Astrocyte (in vitro differentiated cells and primary cell): ENCODE results near the gene NBL1. TPM values are rescaled to one million over a fixed set of nuclear protein-coding genes. Genes with fewer than 3 reads are reported as not detected.

Experiments used
- DNase-seq: peaks from one replicate; pipeline ENCODE4 v3.0.0-alpha.2; 2010; ENCODE audit warnings: low read depth
- FAIRE-seq: peaks from 2 replicates; lab custom pipeline; 2011; peaks lifted over from hg19 to GRCh38; lab: Jason Lieb, UNC
- H2AFZ ChIP-seq: 2 replicates; pipeline ENCODE4 v1.6.0; 2012; ENCODE audit warnings: low read depth, low read length, inconsistent platforms
- H3K27ac ChIP-seq: 2 replicates; pipeline ENCODE4 v1.5.1; 2011; ENCODE audit warnings: low read depth, low read length, inconsistent platforms
- H3K27me3 ChIP-seq: 2 replicates; pipeline ENCODE4 v1.6.0; 2011; ENCODE audit warnings: low read length, inconsistent platforms; ENCODE audit not compliant: insufficient read depth
- H3K36me3 ChIP-seq: 2 replicates; pipeline ENCODE4 v1.5.1; 2011; ENCODE audit warnings: low read length, inconsistent platforms; ENCODE audit not compliant: insufficient read depth
- H3K4me1 ChIP-seq: 2 replicates; pipeline ENCODE4 v1.5.1; 2011; ENCODE audit warnings: low read length, inconsistent platforms; ENCODE audit not compliant: insufficient read depth
- H3K4me2 ChIP-seq: 2 replicates; pipeline ENCODE4 v1.6.0; 2012; ENCODE audit warnings: low read length, inconsistent platforms
- H3K4me3 ChIP-seq: 2 replicates; pipeline ENCODE4 v1.5.1; 2011; ENCODE audit warnings: low read depth, mild to moderate bottlenecking, low read length, inconsistent platforms; ENCODE audit not compliant: insufficient read depth
- H3K79me2 ChIP-seq: 2 replicates; pipeline ENCODE4 v1.6.0; 2012; ENCODE audit warnings: mild to moderate bottlenecking, low read length, inconsistent platforms; ENCODE audit not compliant: insufficient read depth
- H3K9ac ChIP-seq: 2 replicates; pipeline ENCODE4 v1.6.0; 2012; ENCODE audit warnings: mild to moderate bottlenecking, low read length, inconsistent platforms
- H3K9me3 ChIP-seq: 2 replicates; pipeline ENCODE4 v1.5.1; 2012; ENCODE audit warnings: low read depth, mild to moderate bottlenecking, low read length, inconsistent platforms; ENCODE audit not compliant: insufficient read depth
- H4K20me1 ChIP-seq: 2 replicates; pipeline ENCODE4 v1.6.0; 2012; ENCODE audit warnings: low read length, inconsistent platforms; ENCODE audit not compliant: insufficient read depth
- H3K27ac Mint-ChIP-seq: one replicate; pipeline ENCODE4 v1.8.0; 2021; ENCODE audit warnings: mild to moderate bottlenecking, mixed read lengths; ENCODE audit not compliant: unreplicated experiment
- H3K27me3 Mint-ChIP-seq: one replicate; pipeline ENCODE4 v1.8.0; 2021; ENCODE audit warnings: low read depth, mixed read lengths; ENCODE audit not compliant: unreplicated experiment
- H3K36me3 Mint-ChIP-seq: one replicate; pipeline ENCODE4 v1.8.0; 2021; ENCODE audit warnings: low read depth, mixed read lengths; ENCODE audit not compliant: unreplicated experiment
- H3K4me1 Mint-ChIP-seq: one replicate; pipeline ENCODE4 v1.8.0; 2021; ENCODE audit warnings: low read depth, mixed read lengths; ENCODE audit not compliant: unreplicated experiment
- H3K4me3 Mint-ChIP-seq: one replicate; pipeline ENCODE4 v1.8.0; 2021; ENCODE audit warnings: mild to moderate bottlenecking, moderate library complexity, mixed read lengths; ENCODE audit not compliant: unreplicated experiment
- H3K9me3 Mint-ChIP-seq: one replicate; pipeline ENCODE4 v1.8.0; 2021; ENCODE audit warnings: mild to moderate bottlenecking, mixed read lengths; ENCODE audit not compliant: unreplicated experiment
- EZH2 ChIP-seq: IDR thresholded peaks from 2 replicates; pipeline ENCODE4 v1.6.1; 2012; ENCODE audit warnings: mild to moderate bottlenecking, low read length, inconsistent platforms; ENCODE audit not compliant: insufficient read depth
- total RNA-seq: library from RNA; stranded (reverse); gene quantifications from 2 replicates; pipeline ENCODE4 v1.2.1, GENCODE V29; 2021
- TF ChIP-seq, protein P1 (sequence below): IDR thresholded peaks from 2 replicates; pipeline ENCODE4 v1.5.1; 2011; ENCODE audit warnings: low read depth, mild to moderate bottlenecking, inconsistent platforms, low read length, moderate library complexity; ENCODE audit not compliant: insufficient read depth

NBL1 gene
- total RNA-seq, 1 donor from 2014 or later = 58.3 TPM

DNA sequence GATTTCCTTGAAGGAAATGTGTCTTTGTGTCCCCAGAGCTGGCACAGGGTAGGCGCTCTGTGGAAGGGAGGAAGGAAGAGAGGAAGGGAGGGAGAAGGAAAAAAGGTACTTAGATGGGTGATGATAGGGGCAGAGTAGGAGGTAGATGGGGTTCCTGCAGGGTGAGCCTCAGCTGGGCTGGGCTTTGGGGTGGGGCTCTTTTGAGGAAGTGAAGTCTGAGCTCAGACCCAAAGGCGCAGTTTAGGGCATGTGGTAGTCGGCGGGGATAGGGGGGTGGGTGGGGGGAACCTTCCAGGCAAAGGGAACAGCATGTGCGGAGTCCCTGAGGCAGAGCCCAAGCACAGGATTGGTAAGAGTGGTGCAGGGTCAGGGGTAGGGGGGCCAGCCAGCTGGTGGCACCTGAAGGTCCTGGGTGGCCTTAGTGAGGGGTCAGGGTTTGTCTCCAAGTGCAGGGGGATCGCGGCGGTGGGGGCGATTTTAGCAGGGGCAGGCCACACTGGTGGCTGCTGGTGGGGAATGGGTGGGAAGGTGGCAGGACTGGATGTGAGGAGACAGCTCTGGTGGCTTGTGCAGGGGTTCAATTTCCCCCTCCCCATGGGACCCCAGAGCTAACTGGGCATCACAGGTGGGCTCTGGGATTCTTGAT is 12.1 kb downstream of the NBL1 start:
- peaks cover 29% of the 10 kb centered on the region for H3K4me1 ChIP-seq
- Mint-ChIP-seq H3K4me3 (peak overlapping the region; percentile 27), H3K36me3 (peaks cover 4% of the 10 kb centered on the region), H3K27ac (no peak overlapping the region), H3K4me1 (peaks cover 8% of the 10 kb centered on the region), H3K9me3 (no peaks in the 10 kb centered on the region), H3K27me3 (peaks cover 2% of the 10 kb centered on the region)
- H3K79me2 ChIP-seq = peaks cover 19% of the 10 kb centered on the region
- no peak overlapping the region for H3K4me2 ChIP-seq
- H3K27ac ChIP-seq = no peak overlapping the region
- H3K9ac ChIP-seq = no peak overlapping the region
- no peaks in the 10 kb centered on the region for H3K36me3 ChIP-seq
- TF ChIP-seq, protein P1, sequence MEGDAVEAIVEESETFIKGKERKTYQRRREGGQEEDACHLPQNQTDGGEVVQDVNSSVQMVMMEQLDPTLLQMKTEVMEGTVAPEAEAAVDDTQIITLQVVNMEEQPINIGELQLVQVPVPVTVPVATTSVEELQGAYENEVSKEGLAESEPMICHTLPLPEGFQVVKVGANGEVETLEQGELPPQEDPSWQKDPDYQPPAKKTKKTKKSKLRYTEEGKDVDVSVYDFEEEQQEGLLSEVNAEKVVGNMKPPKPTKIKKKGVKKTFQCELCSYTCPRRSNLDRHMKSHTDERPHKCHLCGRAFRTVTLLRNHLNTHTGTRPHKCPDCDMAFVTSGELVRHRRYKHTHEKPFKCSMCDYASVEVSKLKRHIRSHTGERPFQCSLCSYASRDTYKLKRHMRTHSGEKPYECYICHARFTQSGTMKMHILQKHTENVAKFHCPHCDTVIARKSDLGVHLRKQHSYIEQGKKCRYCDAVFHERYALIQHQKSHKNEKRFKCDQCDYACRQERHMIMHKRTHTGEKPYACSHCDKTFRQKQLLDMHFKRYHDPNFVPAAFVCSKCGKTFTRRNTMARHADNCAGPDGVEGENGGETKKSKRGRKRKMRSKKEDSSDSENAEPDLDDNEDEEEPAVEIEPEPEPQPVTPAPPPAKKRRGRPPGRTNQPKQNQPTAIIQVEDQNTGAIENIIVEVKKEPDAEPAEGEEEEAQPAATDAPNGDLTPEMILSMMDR = no peak
- TF ChIP-seq EZH2 = no peak
- H3K9me3 ChIP-seq = no peaks in the 10 kb centered on the region
- FAIRE-seq (no peak), DNase-seq (no peak)
- peaks cover 70% of the 10 kb centered on the region for H4K20me1 ChIP-seq
- no peak overlapping the region for H2AFZ ChIP-seq
- no peak overlapping the region for H3K4me3 ChIP-seq
- H3K27me3 ChIP-seq = no peaks in the 10 kb centered on the region

DNA sequence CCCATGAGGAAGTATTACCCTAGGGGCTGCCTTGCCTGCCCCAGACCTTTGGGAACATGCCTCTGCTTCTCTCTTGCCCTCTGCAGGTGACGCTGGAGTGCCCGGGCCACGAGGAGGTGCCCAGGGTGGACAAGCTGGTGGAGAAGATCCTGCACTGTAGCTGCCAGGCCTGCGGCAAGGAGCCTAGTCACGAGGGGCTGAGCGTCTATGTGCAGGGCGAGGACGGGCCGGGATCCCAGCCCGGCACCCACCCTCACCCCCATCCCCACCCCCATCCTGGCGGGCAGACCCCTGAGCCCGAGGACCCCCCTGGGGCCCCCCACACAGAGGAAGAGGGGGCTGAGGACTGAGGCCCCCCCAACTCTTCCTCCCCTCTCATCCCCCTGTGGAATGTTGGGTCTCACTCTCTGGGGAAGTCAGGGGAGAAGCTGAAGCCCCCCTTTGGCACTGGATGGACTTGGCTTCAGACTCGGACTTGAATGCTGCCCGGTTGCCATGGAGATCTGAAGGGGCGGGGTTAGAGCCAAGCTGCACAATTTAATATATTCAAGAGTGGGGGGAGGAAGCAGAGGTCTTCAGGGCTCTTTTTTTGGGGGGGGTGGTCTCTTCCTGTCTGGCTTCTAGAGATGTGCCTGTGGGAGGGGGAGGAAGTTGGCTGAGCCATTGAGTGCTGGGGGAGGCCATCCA is 12.8 kb downstream of the NBL1 start:
- Histone ChIP-seq H3K4me3 (no peak overlapping the region), H3K4me2 (no peak overlapping the region), H3K4me1 (peaks cover 24% of the 10 kb centered on the region), H3K36me3 (no peaks in the 10 kb centered on the region), H3K27me3 (no peaks in the 10 kb centered on the region), H3K27ac (no peak overlapping the region), H4K20me1 (peaks cover 64% of the 10 kb centered on the region), H3K9ac (no peak overlapping the region), H3K79me2 (peaks cover 17% of the 10 kb centered on the region), H3K9me3 (no peaks in the 10 kb centered on the region), H2AFZ (no peak overlapping the region)
- no peak for TF ChIP-seq EZH2
- TF ChIP-seq, protein P1 = no peak
- H3K9me3 Mint-ChIP-seq = no peaks in the 10 kb centered on the region
- FAIRE-seq (no peak), DNase-seq (no peak)
- peaks cover 4% of the 10 kb centered on the region for H3K36me3 Mint-ChIP-seq
- peaks cover 6% of the 10 kb centered on the region for H3K27me3 Mint-ChIP-seq
- H3K27ac Mint-ChIP-seq = no peak overlapping the region
- no peak overlapping the region for H3K4me3 Mint-ChIP-seq
- H3K4me1 Mint-ChIP-seq = peaks cover 8% of the 10 kb centered on the region

DNA sequence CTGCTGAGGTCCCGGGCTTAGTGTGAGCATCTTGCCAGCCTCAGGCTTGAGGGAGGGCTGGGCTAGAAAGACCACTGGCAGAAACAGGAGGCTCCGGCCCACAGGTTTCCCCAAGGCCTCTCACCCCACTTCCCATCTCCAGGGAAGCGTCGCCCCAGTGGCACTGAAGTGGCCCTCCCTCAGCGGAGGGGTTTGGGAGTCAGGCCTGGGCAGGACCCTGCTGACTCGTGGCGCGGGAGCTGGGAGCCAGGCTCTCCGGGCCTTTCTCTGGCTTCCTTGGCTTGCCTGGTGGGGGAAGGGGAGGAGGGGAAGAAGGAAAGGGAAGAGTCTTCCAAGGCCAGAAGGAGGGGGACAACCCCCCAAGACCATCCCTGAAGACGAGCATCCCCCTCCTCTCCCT is 13.4 kb downstream of the NBL1 start:
- peaks cover 4% of the 10 kb centered on the region for H3K36me3 Mint-ChIP-seq
- no peaks in the 10 kb centered on the region for H3K9me3 Mint-ChIP-seq
- Histone ChIP-seq H4K20me1 (peaks cover 63% of the 10 kb centered on the region), H3K9me3 (no peaks in the 10 kb centered on the region), H3K4me2 (no peak overlapping the region), H3K9ac (no peak overlapping the region), H3K27me3 (peaks cover 5% of the 10 kb centered on the region), H3K4me3 (no peak overlapping the region), H3K79me2 (peaks cover 17% of the 10 kb centered on the region), H2AFZ (no peak overlapping the region), H3K4me1 (peaks cover 18% of the 10 kb centered on the region), H3K27ac (no peak overlapping the region), H3K36me3 (no peaks in the 10 kb centered on the region)
- no peak overlapping the region for H3K27ac Mint-ChIP-seq
- TF ChIP-seq EZH2 = no peak
- TF ChIP-seq, protein P1 = no peak
- H3K4me1 Mint-ChIP-seq = peaks cover 8% of the 10 kb centered on the region
- peaks cover 10% of the 10 kb centered on the region for H3K27me3 Mint-ChIP-seq
- FAIRE-seq = no peak
- no peak overlapping the region for H3K4me3 Mint-ChIP-seq
- no peak for DNase-seq
